GM21717 (cell line): ENCODE measurements around the gene EPG5.
"Not testable (repeated sequence)": the region's sequence is repeated elsewhere in the genome, so short reads cannot be mapped to it uniquely, and the experiment has no call there.

Experiments used
- ATAC-seq: cut with Tn5 transposase; IDR thresholded peaks from one replicate; pipeline ENCODE4 v1.9.1; 2021; ENCODE audit warnings: mild to moderate bottlenecking, moderate library complexity; ENCODE audit not compliant: unreplicated experiment

The EPG5 gene

GRCh38 chr18:45820106-45820745 lies 146.9 kb downstream of the EPG5 start:
- no peak for ATAC-seq

- ATAC-seq, result not testable (repeated sequence)
Measured at GRCh38 chr18:45818765-45819164, 148.4 kb downstream of the EPG5 start.

- ATAC-seq, result no peak
Measured at GRCh38 chr18:45817543-45817942, 149.6 kb downstream of the EPG5 start.

GRCh38 chr18:45814733-45815132 lies 152.4 kb downstream of the EPG5 start:
- not testable (repeated sequence) for ATAC-seq

- ATAC-seq, result not testable (repeated sequence)
Measured at GRCh38 chr18:45807144-45807543, 160.0 kb downstream of the EPG5 start.

- no peak for ATAC-seq
Measured at GRCh38 chr18:45806226-45806625, 160.9 kb downstream of the EPG5 start.

GRCh38 chr18:45805551-45805950 lies 161.6 kb downstream of the EPG5 start:
- no peak for ATAC-seq

- ATAC-seq, result no peak
Measured at GRCh38 chr18:45802814-45803492, 164.2 kb downstream of the EPG5 start.

GRCh38 chr18:45801416-45802004 lies 165.6 kb downstream of the EPG5 start:
- no peak for ATAC-seq
